Measurements from ENCODE around the gene NUDT21. TPM values are rescaled to one million over a fixed set of nuclear protein-coding genes. Genes with fewer than 3 reads are reported as not detected.

The NUDT21 gene
- total RNA-seq, 2 donors from 2014 or later, result 43.5 to 52.3 TPM

GRCh38 chr16:56411624-56412023 lies 39.5 kb downstream of the NUDT21 start:
- DNase-seq (ENCODE audit: low spot score) (no peak), ATAC-seq (ENCODE audit: insufficient number of reproducible peaks, low FRiP score, low read depth) (no peak)
- peaks cover 29% of the 10 kb centered on the region for H3K36me3 ChIP-seq
- no peak overlapping the region for H3K27ac ChIP-seq
- TF ChIP-seq, protein P1, sequence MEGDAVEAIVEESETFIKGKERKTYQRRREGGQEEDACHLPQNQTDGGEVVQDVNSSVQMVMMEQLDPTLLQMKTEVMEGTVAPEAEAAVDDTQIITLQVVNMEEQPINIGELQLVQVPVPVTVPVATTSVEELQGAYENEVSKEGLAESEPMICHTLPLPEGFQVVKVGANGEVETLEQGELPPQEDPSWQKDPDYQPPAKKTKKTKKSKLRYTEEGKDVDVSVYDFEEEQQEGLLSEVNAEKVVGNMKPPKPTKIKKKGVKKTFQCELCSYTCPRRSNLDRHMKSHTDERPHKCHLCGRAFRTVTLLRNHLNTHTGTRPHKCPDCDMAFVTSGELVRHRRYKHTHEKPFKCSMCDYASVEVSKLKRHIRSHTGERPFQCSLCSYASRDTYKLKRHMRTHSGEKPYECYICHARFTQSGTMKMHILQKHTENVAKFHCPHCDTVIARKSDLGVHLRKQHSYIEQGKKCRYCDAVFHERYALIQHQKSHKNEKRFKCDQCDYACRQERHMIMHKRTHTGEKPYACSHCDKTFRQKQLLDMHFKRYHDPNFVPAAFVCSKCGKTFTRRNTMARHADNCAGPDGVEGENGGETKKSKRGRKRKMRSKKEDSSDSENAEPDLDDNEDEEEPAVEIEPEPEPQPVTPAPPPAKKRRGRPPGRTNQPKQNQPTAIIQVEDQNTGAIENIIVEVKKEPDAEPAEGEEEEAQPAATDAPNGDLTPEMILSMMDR (IDR thresholded peaks at IDR 0.05), result no peak
- H3K9me3 ChIP-seq, result no peaks in the 10 kb centered on the region
- H3K4me1 ChIP-seq (ENCODE audit: control insufficient read depth in 1 of 2, low read depth in 2 of 2), result peaks cover 13% of the 10 kb centered on the region in 2 donors
- H3K27me3 ChIP-seq (replicated peaks; ENCODE audit: insufficient read depth), result no peaks in the 10 kb centered on the region
- H3K4me3 ChIP-seq, result no peak overlapping the region

DNA sequence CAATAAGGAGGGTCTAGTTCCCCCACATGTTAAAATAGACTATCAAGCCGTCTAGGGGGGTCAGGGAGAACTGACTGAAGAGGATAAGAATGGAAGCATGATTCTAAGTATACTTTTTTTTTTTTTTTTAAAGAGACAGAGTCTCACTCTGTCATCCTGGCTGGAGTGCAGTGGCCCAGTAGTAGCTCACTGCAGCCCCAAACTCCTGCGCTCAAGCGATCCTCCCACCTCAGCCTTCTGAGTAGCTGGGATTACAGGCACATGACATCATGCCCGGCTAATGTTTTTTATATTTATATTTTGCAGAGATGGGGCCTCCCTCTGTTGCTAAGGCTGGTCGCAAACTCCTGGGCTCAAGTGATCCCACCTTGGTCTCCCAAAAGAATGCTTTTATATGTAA lies 40.0 kb downstream of the NUDT21 start:
- H3K4me3 ChIP-seq, result no peak overlapping the region
- ATAC-seq (ENCODE audit: insufficient number of reproducible peaks, low FRiP score, low read depth) (no peak), DNase-seq (ENCODE audit: low spot score) (no peak)
- H3K27ac ChIP-seq, result no peak overlapping the region
- H3K4me1 ChIP-seq (ENCODE audit: control insufficient read depth in 1 of 2, low read depth in 2 of 2), result peaks cover 11 to 13% of the 10 kb centered on the region in 2 donors
- no peaks in the 10 kb centered on the region for H3K9me3 ChIP-seq
- no peaks in the 10 kb centered on the region for H3K27me3 ChIP-seq (replicated peaks; ENCODE audit: insufficient read depth)
- peaks cover 29% of the 10 kb centered on the region for H3K36me3 ChIP-seq
- TF ChIP-seq, protein P1 (IDR thresholded peaks at IDR 0.05), result no peak

- no peak for ATAC-seq (ENCODE audit: insufficient number of reproducible peaks, low FRiP score, low read depth)
- Histone ChIP-seq H3K9me3 (no peaks in the 10 kb centered on the region), H3K4me3 (no peak overlapping the region), H3K4me1 (ENCODE audit: control insufficient read depth in 1 of 2, low read depth in 2 of 2) (no peaks in the 10 kb centered on the region), H3K27me3 (replicated peaks; ENCODE audit: insufficient read depth) (no peaks in the 10 kb centered on the region), H3K36me3 (peaks cover 38% of the 10 kb centered on the region), H3K27ac (no peak overlapping the region)
- TF ChIP-seq, protein P1 (IDR thresholded peaks at IDR 0.05), result no peak
- DNase-seq (ENCODE audit: low spot score), result no peak
Observed at GRCh38 chr16:56409195-56409594, 41.9 kb downstream of the NUDT21 start.

DNA sequence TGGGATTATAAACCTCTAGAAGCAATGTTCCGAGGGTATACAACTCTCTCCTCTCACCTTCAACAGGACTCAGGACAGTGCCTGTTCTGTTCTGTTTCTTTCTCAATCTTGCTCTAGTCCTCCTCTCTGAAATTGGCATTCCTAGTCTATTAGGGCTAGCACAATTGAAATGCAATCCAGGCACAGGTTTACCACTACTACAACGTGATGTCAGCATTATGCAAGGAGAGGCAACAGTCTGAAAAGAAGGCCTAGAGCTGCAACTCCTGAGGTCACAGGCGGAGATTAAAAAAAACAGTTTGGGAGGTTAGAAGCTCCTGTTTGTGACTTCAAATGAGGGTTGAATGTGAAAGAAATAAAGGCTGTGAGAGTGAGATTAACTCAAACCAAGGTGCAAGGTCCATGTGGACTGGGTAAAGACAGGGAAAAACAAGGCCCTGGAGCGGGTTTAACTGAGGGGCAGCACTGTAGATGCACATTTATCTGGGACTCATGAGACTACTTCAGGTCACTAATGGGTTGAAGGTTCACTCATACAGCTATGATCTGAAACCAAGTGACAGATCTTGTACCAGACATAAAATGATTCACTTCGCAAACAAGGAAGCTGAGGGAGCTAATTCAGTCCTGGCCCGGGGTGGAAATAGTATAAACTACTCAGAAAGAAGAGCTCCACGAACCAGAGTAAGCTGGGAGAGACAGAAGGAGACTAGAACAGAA lies 42.6 kb downstream of the NUDT21 start:
- H3K36me3 ChIP-seq, result peaks cover 41% of the 10 kb centered on the region
- H3K4me3 ChIP-seq, result no peak overlapping the region
- H3K27me3 ChIP-seq (replicated peaks; ENCODE audit: insufficient read depth), result no peaks in the 10 kb centered on the region
- TF ChIP-seq, protein P1 (IDR thresholded peaks at IDR 0.05), result no peak
- no peak overlapping the region for H3K27ac ChIP-seq
- H3K4me1 ChIP-seq (ENCODE audit: control insufficient read depth in 1 of 2, low read depth in 2 of 2), result no peaks in the 10 kb centered on the region
- DNase-seq (ENCODE audit: low spot score), result no peak
- ATAC-seq (ENCODE audit: insufficient number of reproducible peaks, low FRiP score, low read depth), result no peak
- H3K9me3 ChIP-seq, result no peaks in the 10 kb centered on the region

DNA sequence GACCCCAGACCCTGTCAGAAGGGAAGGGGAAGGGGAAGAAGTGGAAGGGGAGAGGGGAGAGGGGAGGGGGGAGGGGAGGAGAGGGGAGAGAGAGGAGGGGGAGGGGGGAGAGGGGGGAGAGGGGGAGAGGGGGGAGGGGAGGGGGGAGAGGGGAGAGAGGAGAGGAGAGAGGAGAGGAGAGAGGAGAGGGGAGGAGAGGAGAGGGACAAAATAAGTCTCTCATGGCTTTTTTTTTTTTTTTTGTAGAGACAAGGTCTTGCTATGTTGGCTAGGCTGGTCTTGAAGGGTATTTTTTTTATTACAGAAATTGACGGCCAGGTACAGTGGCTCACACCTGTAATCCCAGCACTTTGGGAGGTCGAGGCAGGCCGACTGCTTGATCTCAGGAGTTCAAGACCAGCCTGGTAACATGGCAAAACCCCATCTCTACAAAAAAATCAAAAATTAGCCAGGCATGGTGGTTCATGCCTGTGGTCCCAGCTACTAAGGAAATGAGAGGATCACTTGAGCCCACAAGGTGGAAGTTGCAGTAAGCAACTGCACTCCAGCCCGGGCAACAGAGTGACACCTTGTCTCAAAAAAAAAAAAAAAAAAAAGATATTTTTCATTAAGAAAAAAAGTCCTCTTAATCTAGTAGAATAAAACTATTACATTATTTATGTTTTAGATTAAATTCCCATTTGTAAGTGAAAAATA lies 45.0 kb downstream of the NUDT21 start:
- DNase-seq (ENCODE audit: low spot score), result no peak
- H3K36me3 ChIP-seq, result peaks cover 49% of the 10 kb centered on the region
- no peaks in the 10 kb centered on the region for H3K27me3 ChIP-seq (replicated peaks; ENCODE audit: insufficient read depth)
- TF ChIP-seq, protein P1 (IDR thresholded peaks at IDR 0.05), result no peak
- H3K9me3 ChIP-seq, result no peaks in the 10 kb centered on the region
- H3K4me1 ChIP-seq (ENCODE audit: control insufficient read depth in 1 of 2, low read depth in 2 of 2), result no peaks in the 10 kb centered on the region
- H3K4me3 ChIP-seq, result no peak overlapping the region
- H3K27ac ChIP-seq, result no peak overlapping the region
- no peak for ATAC-seq (ENCODE audit: insufficient number of reproducible peaks, low FRiP score, low read depth)

All from thoracic aorta (tissue), 2 donors.